Right forelimb (tissue), 1 donor: ENCODE data around the gene SLC25A30.
"Not testable (repeated sequence)": the region's sequence is repeated elsewhere in the genome, so short reads cannot be mapped to it uniquely, and the experiment has no call there.

Experiments used
- DNase-seq: peaks from one replicate; pipeline ENCODE4 v3.0.0-alpha.2; 2018

Gene SLC25A30

DNA sequence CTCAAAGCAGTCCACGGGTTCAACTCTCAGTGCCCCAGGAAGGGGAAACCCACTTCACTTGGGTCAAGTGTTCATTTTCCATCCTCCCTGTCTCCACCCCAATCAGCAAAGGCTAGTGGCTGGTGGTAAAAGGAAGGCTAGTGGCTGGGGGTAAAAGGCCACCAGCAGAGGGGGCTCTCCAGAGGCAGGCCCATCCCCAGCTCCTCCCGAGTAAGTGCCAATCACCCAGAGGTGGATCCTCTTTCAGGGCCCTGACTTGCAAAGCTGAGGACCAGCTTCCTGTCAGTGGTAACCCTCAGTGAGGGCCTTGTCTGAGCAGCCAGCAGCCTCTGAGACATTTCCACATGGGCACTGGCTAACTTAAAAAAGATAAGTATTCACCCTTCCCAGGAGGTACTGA, 55.2 kb downstream of the SLC25A30 start:
- no peak for DNase-seq

DNA sequence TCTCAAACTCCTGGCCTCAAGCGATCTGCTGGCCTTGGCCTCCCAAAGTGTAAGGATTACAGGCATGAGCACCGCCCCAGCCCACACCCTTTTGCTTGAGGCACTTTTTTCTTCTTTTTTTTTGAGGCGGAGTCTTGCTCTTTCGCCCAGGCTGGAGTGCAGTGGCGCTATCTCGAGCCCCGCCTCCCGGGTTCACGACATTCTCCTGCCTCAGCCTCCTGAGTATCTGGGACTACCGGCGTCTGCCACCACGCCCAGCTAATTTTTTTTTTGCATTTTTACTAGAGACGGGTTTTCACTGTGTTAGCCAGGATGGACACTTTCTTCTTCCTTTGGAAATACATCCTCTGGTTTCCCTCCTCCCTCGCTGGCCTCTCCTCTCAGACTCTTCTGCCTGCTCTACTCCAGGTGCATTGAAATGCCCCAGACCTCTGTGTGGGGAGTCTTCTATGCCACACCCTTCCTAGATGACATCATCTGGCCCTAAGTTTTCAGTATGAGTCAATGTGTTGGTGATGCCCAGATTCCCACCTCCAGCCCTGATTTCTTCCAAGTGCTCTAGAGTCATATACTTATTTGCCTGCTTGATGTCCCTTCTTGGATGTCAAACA, 56.5 kb downstream of the SLC25A30 start:
- DNase-seq = no peak

DNA sequence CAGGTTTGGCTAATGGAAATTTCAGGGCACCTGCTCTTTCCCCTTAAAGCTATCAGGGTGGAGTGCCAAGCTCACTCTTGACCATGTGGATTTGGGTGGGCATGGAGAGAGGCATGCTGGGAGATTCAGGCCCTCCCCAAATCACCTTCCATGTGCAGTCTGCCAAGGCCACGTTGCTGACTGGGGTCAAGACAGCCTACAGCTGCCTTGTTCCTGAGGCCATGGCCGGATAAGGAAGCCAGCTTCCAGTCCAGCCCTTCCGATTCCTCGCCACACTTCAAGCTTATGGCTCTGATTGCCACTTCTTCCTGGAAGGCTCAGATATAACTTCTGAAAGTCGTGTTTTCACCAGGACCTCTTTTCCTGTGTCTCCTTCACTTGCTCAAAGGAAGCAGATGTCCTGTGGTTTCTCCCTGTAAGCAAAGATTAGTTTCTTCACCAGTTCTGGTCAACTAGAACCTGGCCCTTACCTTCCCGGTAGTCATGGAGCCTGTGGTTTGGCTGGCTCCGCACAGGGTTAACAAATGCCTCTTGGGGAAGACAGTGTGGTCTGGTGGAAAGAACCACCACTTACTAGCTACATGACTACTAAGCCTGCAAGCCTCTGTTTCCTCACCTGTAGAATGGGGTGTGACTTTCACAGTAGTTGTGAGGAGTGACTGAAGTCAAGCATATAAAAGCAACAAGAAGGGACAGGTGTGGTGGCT, 61.1 kb downstream of the SLC25A30 start:
- DNase-seq = no peak

DNA sequence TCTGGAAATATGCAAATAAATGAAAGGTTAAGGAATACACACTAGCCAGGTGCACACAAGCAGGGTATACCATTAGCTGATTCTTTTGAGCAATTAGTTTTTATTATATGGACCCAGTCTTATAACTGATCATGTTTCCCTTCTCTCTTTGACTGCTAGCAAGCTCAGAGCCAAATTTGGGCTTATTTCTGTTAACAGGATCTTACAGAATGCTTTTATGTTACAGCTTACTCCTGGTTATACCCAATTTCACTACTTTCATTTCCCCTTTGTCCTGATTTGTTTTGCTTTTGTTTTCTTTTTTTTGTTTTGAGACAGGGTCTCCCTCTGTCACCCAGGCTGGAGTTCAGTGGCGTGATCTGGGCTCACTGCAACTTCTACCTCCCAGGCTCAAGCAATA, 64.3 kb downstream of the SLC25A30 start:
- DNase-seq = no peak

DNA sequence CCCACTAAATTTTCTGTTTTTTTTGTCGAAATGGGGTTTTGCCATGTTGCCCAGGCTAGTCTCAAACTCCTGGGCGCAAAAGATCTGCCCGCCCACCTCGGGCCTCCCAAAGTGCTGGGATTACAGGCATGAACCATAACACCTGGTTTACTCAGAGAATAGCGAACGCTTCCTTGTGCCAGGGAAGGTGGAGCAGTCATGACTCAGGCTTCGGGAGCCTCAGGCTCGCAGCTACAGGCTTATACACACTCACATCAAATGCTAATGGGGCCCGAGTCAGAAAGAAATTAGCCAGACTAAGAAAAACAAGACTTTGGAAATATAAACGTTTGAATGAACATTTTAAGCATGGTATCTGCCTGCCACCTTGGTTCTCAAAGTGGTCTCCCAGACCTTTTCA, 66.1 kb downstream of the SLC25A30 start:
- DNase-seq = no peak

DNA sequence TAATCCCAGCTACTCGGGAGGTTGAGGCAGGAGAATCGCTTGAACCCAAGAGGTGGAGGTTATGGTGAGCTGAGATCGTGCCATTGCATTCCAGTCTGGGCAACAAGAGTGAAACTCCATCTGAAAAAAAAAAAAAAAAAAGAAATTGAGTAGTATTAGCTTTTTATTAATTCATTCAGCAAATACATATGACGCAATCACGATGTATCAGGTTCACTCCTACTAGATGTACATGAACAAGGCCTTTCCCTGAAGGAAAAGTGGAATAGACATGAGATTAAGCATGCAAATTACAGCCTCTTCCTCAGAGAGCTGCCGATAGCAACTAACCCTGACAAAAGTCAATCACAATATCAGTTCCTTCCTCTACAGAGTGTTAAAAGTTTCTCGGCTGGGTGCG, 68.0 kb downstream of the SLC25A30 start:
- no peak for DNase-seq

DNA sequence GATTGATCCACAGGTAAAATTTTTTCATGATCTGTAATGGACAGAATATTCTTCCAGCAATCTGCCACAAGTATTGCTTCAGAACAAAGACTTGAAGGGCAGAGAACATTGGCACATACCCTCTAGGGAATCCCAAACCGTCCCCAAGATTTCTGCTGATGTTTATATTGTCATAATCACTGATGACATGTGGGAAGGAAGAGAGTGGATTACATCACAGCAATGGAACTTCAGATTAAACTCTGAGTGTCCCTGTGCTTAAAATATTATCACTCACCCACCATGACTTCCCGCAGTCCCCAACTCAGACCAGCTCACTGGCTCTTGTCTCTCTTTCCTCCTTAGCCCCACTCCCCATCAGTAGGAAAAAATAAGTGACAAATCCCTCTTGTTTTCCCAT, 68.7 kb downstream of the SLC25A30 start:
- DNase-seq = no peak

DNA sequence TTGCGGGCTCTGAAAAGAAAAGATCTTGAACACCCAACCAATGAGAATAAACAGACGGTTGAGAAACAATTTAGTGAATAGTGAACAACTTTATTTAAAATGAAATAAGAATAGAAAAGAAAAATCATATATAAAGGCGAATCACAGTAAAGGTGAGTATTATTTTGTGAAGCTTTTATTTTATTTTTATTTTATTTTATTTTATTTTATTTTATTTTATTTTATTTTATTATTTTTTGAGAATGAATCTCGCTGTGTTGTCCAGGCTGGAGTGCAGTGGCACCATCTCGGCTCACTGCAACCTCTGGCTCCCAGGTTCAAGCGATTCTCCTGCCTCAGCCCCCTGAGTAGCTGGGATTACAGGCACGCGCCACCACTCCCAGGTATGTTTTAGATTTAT, 74.1 kb downstream of the SLC25A30 start:
- DNase-seq = not testable (repeated sequence)
